HepG2 (cell line): ENCODE data around the gene ASTN1. TPM values are rescaled to one million over a fixed set of nuclear protein-coding genes. Genes with fewer than 3 reads are reported as not detected.

Source experiments
- ATAC-seq: fragments of 200-7000 bp; cut with Tn5 transposase; 3 replicates; pipeline ENCODE4 v1.9.1; 2020; ENCODE audit warnings: mild to moderate bottlenecking, moderate library complexity
- BruUV-seq: library from RNA; stranded (reverse); fragments of 400-500 nt; replicated peaks from 2 replicates; lab custom pipeline; 2021; lab: Mats Ljungman, UMichigan
- CTCF ChIA-PET: fragments of 300-600 bp; formaldehyde crosslinking; extraction: SDS; loops from one replicate; lab custom pipeline; 2021; ENCODE audit warnings: low total read pairs, inconsistent platforms, low intra/inter-chr PET ratio; lab: Yijun Ruan, JAX
- POLR2A ChIA-PET: fragments of 350-600 bp; sonication (Branson Sonifier 250); formaldehyde crosslinking; loops from one replicate; lab custom pipeline; 2020; ENCODE audit warnings: antibody characterized with exemption, inconsistent platforms; lab: Yijun Ruan, JAX
- DNase-seq: peaks from one replicate; pipeline ENCODE4 v3.0.0-alpha.2; 2015; ENCODE audit warnings: low spot score
- FAIRE-seq: peaks from 3 replicates; lab custom pipeline; 2011; peaks lifted over from hg19 to GRCh38; lab: Jason Lieb, UNC
- H2AFZ ChIP-seq: one replicate; pipeline ENCODE4 v1.6.1; 2011; ENCODE audit warnings: low read length, inconsistent platforms
- H3K27ac ChIP-seq: fragments of 300-600 bp; 3 replicates; pipeline ENCODE4 v1.8.0; 2011; ENCODE audit warnings: mixed run types, mild to moderate bottlenecking, mixed read lengths, low read length, inconsistent platforms; ENCODE audit not compliant: insufficient read depth; ENCODE audit errors: extremely low read length
- H3K27me3 ChIP-seq, 2 experiments: fragments of 200-600 bp in 1 of 2; 2 replicates in 1 of 2; 3 replicates in 1 of 2; pipeline versions ENCODE4 v1.6.0 to v1.8.0; 2011; ENCODE audit warnings: low read length in 2 of 2, mild to moderate bottlenecking in 2 of 2, moderate library complexity in 2 of 2, inconsistent platforms in 1 of 2; ENCODE audit not compliant: insufficient read depth in 2 of 2, control insufficient read depth in 1 of 2
- H3K36me3 ChIP-seq, 2 experiments: fragments of 200-600 bp in 1 of 2; replicated peaks in 1 of 2; 2 replicates in 1 of 2; 3 replicates in 1 of 2; pipeline versions ENCODE4 v1.5.1 to v1.8.0; 2011; ENCODE audit warnings: low read length in 2 of 2, inconsistent platforms in 1 of 2; ENCODE audit not compliant: insufficient read depth in 2 of 2, control insufficient read depth in 1 of 2
- H3K4me1 ChIP-seq: 2 replicates; pipeline ENCODE4 v1.5.1; 2012; ENCODE audit warnings: low read length, inconsistent platforms; ENCODE audit not compliant: insufficient read depth
- H3K4me2 ChIP-seq: 2 replicates; pipeline ENCODE4 v1.6.0; 2011; ENCODE audit warnings: low read depth, low read length, inconsistent platforms
- H3K4me3 ChIP-seq, 3 experiments: fragments of 200-600 bp in 1 of 3; sonication (generic), shearing (Covaris generic) in 1 of 3; replicated peaks in 1 of 3; 2 replicates each; pipeline ENCODE4 v1.5.1; 2011 to 2016; ENCODE audit warnings: low read length in 3 of 3, inconsistent platforms in 2 of 3, low read depth in 2 of 3, mild to moderate bottlenecking in 2 of 3, control low read depth in 1 of 3, mixed read lengths in 1 of 3; ENCODE audit not compliant: insufficient read depth in 1 of 3
- H3K79me2 ChIP-seq: one replicate; pipeline ENCODE4 v1.6.1; 2011; ENCODE audit warnings: low read length, inconsistent platforms; ENCODE audit not compliant: insufficient read depth
- H3K9ac ChIP-seq: 2 replicates; pipeline ENCODE4 v1.6.0; 2011; ENCODE audit warnings: mild to moderate bottlenecking, low read depth, low read length, inconsistent platforms; ENCODE audit not compliant: insufficient read depth
- H3K9me3 ChIP-seq: 2 replicates; pipeline ENCODE4 v1.5.1; 2012; ENCODE audit warnings: mild to moderate bottlenecking, low read length
- H4K20me1 ChIP-seq: 2 replicates; pipeline ENCODE4 v1.6.0; 2011; ENCODE audit warnings: inconsistent platforms, mild to moderate bottlenecking, low read length, moderate library complexity; ENCODE audit not compliant: insufficient read depth
- ASH2L ChIP-seq: fragments of 300-600, 200-600 bp; sonication (generic); IDR thresholded peaks from 2 replicates; pipeline ENCODE4 v1.7.0; 2017; ENCODE audit warnings: low read depth, mild to moderate bottlenecking, moderate library complexity, mixed read lengths, low read length; ENCODE audit not compliant: insufficient read length
- BRCA1 ChIP-seq: sonication (generic); formaldehyde crosslinking; IDR thresholded peaks from 2 replicates; pipeline ENCODE4 v1.4.0; 2020; ENCODE audit warnings: missing genetic modification reagents
- ELF3 ChIP-seq: IDR thresholded peaks from 2 replicates; pipeline ENCODE4 v1.6.1; 2016; ENCODE audit warnings: missing genetic modification reagents, missing compliant biosample characterization
- FOXA3 ChIP-seq: IDR thresholded peaks from 2 replicates; pipeline ENCODE4 v1.6.1; 2016; ENCODE audit warnings: missing genetic modification reagents, missing compliant biosample characterization
- POLR2AphosphoS2 ChIP-seq: IDR thresholded peaks from 2 replicates; pipeline ENCODE4 v1.6.1; 2011; ENCODE audit warnings: low read depth, low read length, improper control_type of control experiment
- RFX5 ChIP-seq: IDR thresholded peaks from 2 replicates; pipeline ENCODE4 v1.6.1; 2011; ENCODE audit warnings: low read depth, low read length, improper control_type of control experiment
- SNRNP70 ChIP-seq: fragments of 200-400 bp; formaldehyde crosslinking; IDR thresholded peaks from 2 replicates; pipeline ENCODE4 v1.6.1; 2017; ENCODE audit warnings: mild to moderate bottlenecking, low read depth, low read length, moderate library complexity
- XRCC5 ChIP-seq: fragments of 200-400 bp; formaldehyde crosslinking; optimal IDR thresholded peaks from 2 replicates; pipeline ENCODE3; 2017; ENCODE audit warnings: mild to moderate bottlenecking, low read length
- ZNF224 ChIP-seq: sonication (generic); formaldehyde crosslinking; IDR thresholded peaks from 2 replicates; pipeline ENCODE4 v1.5.0; 2020; ENCODE audit warnings: mild to moderate bottlenecking, missing genetic modification reagents
- ZNF3 ChIP-seq: IDR thresholded peaks from 2 replicates; pipeline ENCODE4 v1.7.0; 2017; ENCODE audit warnings: inconsistent platforms
- ZNF468 ChIP-seq: sonication (generic); formaldehyde crosslinking; IDR thresholded peaks from 2 replicates; pipeline ENCODE4 v1.8.0; 2022; ENCODE audit warnings: mild to moderate bottlenecking, moderate library complexity, missing genetic modification reagents
- WGBS: methylation state at CpG from one replicate; pipeline ENCODE4 v1.1.6; 2017; ENCODE audit warnings: low lambda C conversion rate; 5-methylcytosine and 5-hydroxymethylcytosine counted together
- in situ Hi-C: cut with HindIII; loops from 2 replicates; pipeline ENCODE4 v1.10.0; 2017; ENCODE audit warnings: low pct_unique_long_range_greater_than_20kb; ENCODE audit not compliant: extremely low pct_ligation_motif_present
- intact Hi-C: fragments of 100-400 bp; cut with micrococcal nuclease; formaldehyde crosslinking; loops from one replicate; pipeline ENCODE4 v1.10.0; 2022; ENCODE audit not compliant: unreplicated experiment
- polyA plus RNA-seq, 8 experiments: library from polyadenylated mRNA; depleted of rRNA in 3 of 8; stranded (reverse) in 7 of 8; unstranded in 1 of 8; fragments of >200 nt; fragmentation: Illumina TruSeq in 4 of 8; extraction: Trizol in 4 of 8; gene quantifications; 2 replicates each; pipeline versions ENCODE4 v1.2.1 to v1.2.3, GENCODE V29; 2011 to 2016; ENCODE audit warnings: low read depth in 4 of 8, missing spikeins in 1 of 8, mixed read lengths in 1 of 8; ENCODE audit not compliant: insufficient read depth in 1 of 8
- total RNA-seq, 5 experiments: library from RNA; depleted of rRNA; stranded (reverse); fragments of >200 nt; fragmentation: Illumina TruSeq; extraction: Trizol; gene quantifications; 2 replicates each; pipeline ENCODE4 v1.2.3, GENCODE V29; 2016; ENCODE audit warnings: low read depth in 1 of 5
- TF ChIP-seq, protein P1 (sequence below): sonication (generic); formaldehyde crosslinking; IDR thresholded peaks from 2 replicates; pipeline ENCODE4 v1.9.0; 2022; ENCODE audit warnings: low read depth, missing genetic modification reagents
- TF ChIP-seq, protein P2 (sequence below): sonication (generic); formaldehyde crosslinking; IDR thresholded peaks from 2 replicates; pipeline ENCODE4 v1.4.0; 2020; ENCODE audit warnings: missing genetic modification reagents

ASTN1 gene
- total and polyA plus RNA-seq, 2 of the 13 experiments (the other 11 are each of a cell fraction or from before 2014, with no cell fraction given) = not detected

DNA sequence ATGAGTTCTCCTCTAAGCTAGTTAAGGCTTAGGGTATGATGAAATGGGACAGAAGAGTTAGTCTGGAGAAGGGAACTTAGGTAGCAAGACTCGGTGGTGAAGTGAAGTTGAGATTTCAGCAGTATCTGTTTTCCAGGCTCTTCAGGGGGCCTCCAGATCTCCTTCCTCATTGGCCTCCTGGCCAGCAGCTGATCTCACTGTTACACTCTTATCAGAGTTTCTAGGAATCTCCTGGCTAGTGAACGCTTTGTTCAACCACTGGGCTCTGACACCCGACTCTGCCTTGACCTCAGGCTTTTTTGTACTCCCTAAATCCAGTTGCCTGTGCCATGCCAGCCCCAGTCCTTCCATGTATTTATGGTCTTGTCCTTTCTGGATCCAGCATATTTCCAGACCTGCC, 311.0 kb downstream of the ASTN1 start:
- no peaks in the 10 kb centered on the region for H4K20me1 ChIP-seq
- 0% methylated on average over 3 of the region's 3 CpGs for WGBS
- in situ Hi-C loops (no loop called here), intact Hi-C loops (no loop called here)
- FAIRE-seq = no peak
- no peak for ATAC-seq
- H3K4me1 ChIP-seq = no peaks in the 10 kb centered on the region
- no peaks in the 10 kb centered on the region for H3K79me2 ChIP-seq
- no peak overlapping the region for H3K9ac ChIP-seq
- H3K4me2 ChIP-seq = no peak overlapping the region
- no TSS peak for BruUV-seq
- H3K27me3 ChIP-seq = no peaks in the 10 kb centered on the region
- H2AFZ ChIP-seq = no peak overlapping the region
- CTCF ChIA-PET = no interaction called here
- POLR2A ChIA-PET = no interaction called here
- H3K4me3 ChIP-seq = no peak overlapping the region
- no peak for DNase-seq
- no peaks in the 10 kb centered on the region for H3K9me3 ChIP-seq
- TF ChIP-seq ZNF468 = no peak
- no peak for TF ChIP-seq ELF3 (CRISPR knock-in tag)
- no peak for TF ChIP-seq ZNF3
- TF ChIP-seq XRCC5 = no peak
- TF ChIP-seq, protein P1, sequence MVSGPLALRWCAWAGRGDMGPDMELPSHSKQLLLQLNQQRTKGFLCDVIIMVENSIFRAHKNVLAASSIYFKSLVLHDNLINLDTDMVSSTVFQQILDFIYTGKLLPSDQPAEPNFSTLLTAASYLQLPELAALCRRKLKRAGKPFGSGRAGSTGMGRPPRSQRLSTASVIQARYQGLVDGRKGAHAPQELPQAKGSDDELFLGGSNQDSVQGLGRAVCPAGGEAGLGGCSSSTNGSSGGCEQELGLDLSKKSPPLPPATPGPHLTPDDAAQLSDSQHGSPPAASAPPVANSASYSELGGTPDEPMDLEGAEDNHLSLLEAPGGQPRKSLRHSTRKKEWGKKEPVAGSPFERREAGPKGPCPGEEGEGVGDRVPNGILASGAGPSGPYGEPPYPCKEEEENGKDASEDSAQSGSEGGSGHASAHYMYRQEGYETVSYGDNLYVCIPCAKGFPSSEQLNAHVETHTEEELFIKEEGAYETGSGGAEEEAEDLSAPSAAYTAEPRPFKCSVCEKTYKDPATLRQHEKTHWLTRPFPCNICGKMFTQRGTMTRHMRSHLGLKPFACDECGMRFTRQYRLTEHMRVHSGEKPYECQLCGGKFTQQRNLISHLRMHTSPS (CRISPR knock-in tag) = no peak
- TF ChIP-seq, protein P2, sequence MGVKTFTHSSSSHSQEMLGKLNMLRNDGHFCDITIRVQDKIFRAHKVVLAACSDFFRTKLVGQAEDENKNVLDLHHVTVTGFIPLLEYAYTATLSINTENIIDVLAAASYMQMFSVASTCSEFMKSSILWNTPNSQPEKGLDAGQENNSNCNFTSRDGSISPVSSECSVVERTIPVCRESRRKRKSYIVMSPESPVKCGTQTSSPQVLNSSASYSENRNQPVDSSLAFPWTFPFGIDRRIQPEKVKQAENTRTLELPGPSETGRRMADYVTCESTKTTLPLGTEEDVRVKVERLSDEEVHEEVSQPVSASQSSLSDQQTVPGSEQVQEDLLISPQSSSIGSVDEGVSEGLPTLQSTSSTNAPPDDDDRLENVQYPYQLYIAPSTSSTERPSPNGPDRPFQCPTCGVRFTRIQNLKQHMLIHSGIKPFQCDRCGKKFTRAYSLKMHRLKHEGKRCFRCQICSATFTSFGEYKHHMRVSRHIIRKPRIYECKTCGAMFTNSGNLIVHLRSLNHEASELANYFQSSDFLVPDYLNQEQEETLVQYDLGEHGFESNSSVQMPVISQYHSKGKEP (CRISPR knock-in tag) = no peak
- no peak for TF ChIP-seq POLR2AphosphoS2
- no peak for TF ChIP-seq FOXA3
- no peak for TF ChIP-seq ASH2L
- TF ChIP-seq SNRNP70 = no peak
- TF ChIP-seq ZNF224 (CRISPR knock-in tag) = no peak
- TF ChIP-seq BRCA1 = no peak
- no peak for TF ChIP-seq RFX5
- TF ChIP-seq, all 625 proteins: peak for 0
- H3K27ac ChIP-seq = no peak overlapping the region
- H3K36me3 ChIP-seq = no peaks in the 10 kb centered on the region
